Epithelial cell of proximal tubule (primary cell): ENCODE results near the gene ANXA3. TPM values are rescaled to one million over a fixed set of nuclear protein-coding genes. Genes with fewer than 3 reads are reported as not detected.
"Not testable (repeated sequence)": the region's sequence is repeated elsewhere in the genome, so short reads cannot be mapped to it uniquely, and the experiment has no call there.

Experiments
- DNase-seq: peaks from one replicate; pipeline ENCODE4 v3.0.0-alpha.2; 2011; ENCODE audit warnings: low read depth
- H3K4me3 ChIP-seq: 2 replicates; pipeline ENCODE4 v1.5.1; 2011; ENCODE audit warnings: low read depth, mild to moderate bottlenecking, low read length
- total RNA-seq: library from RNA; depleted of rRNA; stranded (reverse); fragments of >200 nt; gene quantifications from 2 replicates; pipeline ENCODE4 v1.2.3, GENCODE V29; 2015
- TF ChIP-seq, protein P1 (sequence below): conservative IDR thresholded peaks from 2 replicates; pipeline ENCODE4 v1.5.1; 2012; ENCODE audit warnings: low read depth, mild to moderate bottlenecking, low read length

ANXA3 gene
- total RNA-seq, 1 donor from 2014 or later = 354 TPM

GRCh38 chr4:78543424-78544125, 8.0 kb upstream of the ANXA3 start:
- no peak for DNase-seq

DNA sequence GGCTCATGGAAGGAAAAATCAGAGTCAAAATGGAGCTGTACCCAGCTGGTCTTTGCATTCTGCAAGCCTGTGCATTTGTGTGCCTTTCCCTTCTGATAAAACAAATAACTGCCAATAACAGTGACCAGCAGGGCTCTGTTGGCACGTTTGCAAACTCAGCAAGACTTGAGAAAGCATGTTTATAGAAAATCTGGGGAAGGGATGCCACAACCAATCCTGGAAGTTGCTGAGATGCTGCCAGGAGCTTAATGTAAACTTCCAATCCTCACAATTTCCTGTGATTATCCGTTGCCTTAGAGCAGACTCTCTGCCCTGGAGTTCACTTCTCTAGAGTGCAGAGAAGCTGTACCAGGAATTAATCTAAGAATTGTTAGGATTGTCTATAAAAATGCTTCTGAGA, 6.9 kb upstream of the ANXA3 start:
- no peak for DNase-seq
- TF ChIP-seq, protein P1, sequence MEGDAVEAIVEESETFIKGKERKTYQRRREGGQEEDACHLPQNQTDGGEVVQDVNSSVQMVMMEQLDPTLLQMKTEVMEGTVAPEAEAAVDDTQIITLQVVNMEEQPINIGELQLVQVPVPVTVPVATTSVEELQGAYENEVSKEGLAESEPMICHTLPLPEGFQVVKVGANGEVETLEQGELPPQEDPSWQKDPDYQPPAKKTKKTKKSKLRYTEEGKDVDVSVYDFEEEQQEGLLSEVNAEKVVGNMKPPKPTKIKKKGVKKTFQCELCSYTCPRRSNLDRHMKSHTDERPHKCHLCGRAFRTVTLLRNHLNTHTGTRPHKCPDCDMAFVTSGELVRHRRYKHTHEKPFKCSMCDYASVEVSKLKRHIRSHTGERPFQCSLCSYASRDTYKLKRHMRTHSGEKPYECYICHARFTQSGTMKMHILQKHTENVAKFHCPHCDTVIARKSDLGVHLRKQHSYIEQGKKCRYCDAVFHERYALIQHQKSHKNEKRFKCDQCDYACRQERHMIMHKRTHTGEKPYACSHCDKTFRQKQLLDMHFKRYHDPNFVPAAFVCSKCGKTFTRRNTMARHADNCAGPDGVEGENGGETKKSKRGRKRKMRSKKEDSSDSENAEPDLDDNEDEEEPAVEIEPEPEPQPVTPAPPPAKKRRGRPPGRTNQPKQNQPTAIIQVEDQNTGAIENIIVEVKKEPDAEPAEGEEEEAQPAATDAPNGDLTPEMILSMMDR = no peak
- no peak overlapping the region for H3K4me3 ChIP-seq

More at GRCh38 chr4:78543424-78544125, 8.0 kb upstream of the ANXA3 start:
- TF ChIP-seq, protein P1 = no peak
- H3K4me3 ChIP-seq = no peak overlapping the region

GRCh38 chr4:78545275-78546246, 6.0 kb upstream of the ANXA3 start:
- no peak for DNase-seq
- TF ChIP-seq, protein P1 = no peak
- no peak overlapping the region for H3K4me3 ChIP-seq

DNA sequence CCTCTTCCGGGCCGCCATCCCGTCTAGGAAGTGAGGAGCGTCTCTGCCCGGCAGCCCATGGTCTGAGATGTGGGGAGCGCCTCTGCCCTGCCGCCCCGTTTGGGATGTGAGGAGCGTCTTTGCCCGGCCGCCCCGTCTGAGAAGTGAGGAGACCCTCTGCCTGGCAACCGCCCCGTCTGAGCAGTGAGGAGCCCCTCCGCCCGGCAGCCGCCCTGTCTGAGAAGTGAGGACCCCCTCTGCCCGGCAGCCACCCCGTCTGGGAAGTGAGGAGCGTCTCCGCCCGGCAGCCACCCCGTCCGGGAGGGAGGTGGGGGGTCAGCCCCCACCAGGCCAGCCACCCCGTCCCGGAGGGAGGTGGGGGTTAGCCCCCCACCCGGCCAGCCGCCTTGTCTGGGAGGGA, 3.7 kb upstream of the ANXA3 start:
- not testable (repeated sequence) for DNase-seq, H3K4me3 ChIP-seq

DNA sequence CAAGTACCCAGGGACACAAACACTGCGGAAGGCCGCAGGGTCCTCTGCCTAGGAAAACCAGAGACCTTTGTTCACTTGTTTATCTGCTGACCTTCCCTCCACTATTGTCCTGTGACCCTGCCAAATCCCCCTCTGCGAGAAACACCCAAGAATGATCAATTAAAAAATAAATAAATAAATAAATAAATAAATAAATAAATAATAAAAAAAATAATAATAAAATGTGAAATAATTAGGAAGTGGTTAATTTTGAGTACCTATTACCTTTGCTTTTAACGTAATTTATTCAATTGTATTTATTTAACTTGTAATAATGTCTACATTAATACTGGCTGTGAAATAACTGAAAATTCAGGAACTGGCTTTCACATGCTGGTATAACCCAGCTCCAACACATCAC, 2.7 kb upstream of the ANXA3 start:
- not testable (repeated sequence) for H3K4me3 ChIP-seq, DNase-seq

GRCh38 chr4:78552389-78553042, 946 bp downstream of the ANXA3 start:
- TF ChIP-seq, protein P1 = no peak
- peak; percentile 84 for DNase-seq
- peak overlapping the region; percentile 64 for H3K4me3 ChIP-seq

GRCh38 chr4:78553043-78553396, 1.4 kb downstream of the ANXA3 start:
- TF ChIP-seq, protein P1 = no peak
- no peak for DNase-seq
- H3K4me3 ChIP-seq = no peak overlapping the region
